Amniotic epithelial cell (primary cell): ENCODE measurements around the gene ZNRF3.

ENCODE experiments used
- DNase-seq: peaks from one replicate; pipeline ENCODE4 v3.0.0-alpha.2; 2010; ENCODE audit warnings: low read depth

Gene ZNRF3

GRCh38 chr22:29011240-29012100 is 128.1 kb downstream of the ZNRF3 start:
- DNase-seq: no peak

GRCh38 chr22:29012101-29012433 is 128.7 kb downstream of the ZNRF3 start:
- no peak for DNase-seq

- DNase-seq: no peak
Observed at GRCh38 chr22:29012952-29013351, 129.6 kb downstream of the ZNRF3 start.

GRCh38 chr22:29014293-29014692 is 130.9 kb downstream of the ZNRF3 start:
- DNase-seq: no peak

GRCh38 chr22:29014773-29015172 is 131.4 kb downstream of the ZNRF3 start:
- DNase-seq: no peak

- DNase-seq: no peak
Observed at GRCh38 chr22:29016067-29016938, 132.9 kb downstream of the ZNRF3 start.

- no peak for DNase-seq
Observed at GRCh38 chr22:29018293-29019189, 135.2 kb downstream of the ZNRF3 start.

- no peak for DNase-seq
Observed at GRCh38 chr22:29022101-29022817, 138.9 kb downstream of the ZNRF3 start.

GRCh38 chr22:29023172-29023796 is 139.9 kb downstream of the ZNRF3 start:
- no peak for DNase-seq

GRCh38 chr22:29026579-29026978 is 143.2 kb downstream of the ZNRF3 start:
- DNase-seq: no peak

GRCh38 chr22:29028468-29028867 is 145.1 kb downstream of the ZNRF3 start:
- no peak for DNase-seq

GRCh38 chr22:29029202-29030000 is 146.0 kb downstream of the ZNRF3 start:
- DNase-seq: no peak

- peak; percentile 69 for DNase-seq
Observed at GRCh38 chr22:29030016-29030617, 146.7 kb downstream of the ZNRF3 start.

- DNase-seq: peak; percentile 93
Observed at GRCh38 chr22:29030618-29031226, 147.3 kb downstream of the ZNRF3 start.

- peak; percentile 98 for DNase-seq
Observed at GRCh38 chr22:29031227-29032011, 148.0 kb downstream of the ZNRF3 start.

- no peak for DNase-seq
Observed at GRCh38 chr22:29032014-29032475, 148.7 kb downstream of the ZNRF3 start.

GRCh38 chr22:29032584-29032983 is 149.2 kb downstream of the ZNRF3 start:
- no peak for DNase-seq

- no peak for DNase-seq
Observed at GRCh38 chr22:29037340-29037932, 154.1 kb downstream of the ZNRF3 start.
